GM08714 (cell line): Measurements from ENCODE around the gene HS6ST1.

Source experiments
- H3K4me3 ChIP-seq: fragments of 200-500 bp; sonication (Bioruptor generic); 2 replicates; pipeline ENCODE4 v1.5.1; 2014; ENCODE audit warnings: mild to moderate bottlenecking, low read length, inconsistent platforms
- ZNF274 ChIP-seq: IDR thresholded peaks from 2 replicates; pipeline ENCODE4 v1.6.1; 2012; ENCODE audit warnings: mild to moderate bottlenecking, low read depth, low read length

Gene HS6ST1

DNA sequence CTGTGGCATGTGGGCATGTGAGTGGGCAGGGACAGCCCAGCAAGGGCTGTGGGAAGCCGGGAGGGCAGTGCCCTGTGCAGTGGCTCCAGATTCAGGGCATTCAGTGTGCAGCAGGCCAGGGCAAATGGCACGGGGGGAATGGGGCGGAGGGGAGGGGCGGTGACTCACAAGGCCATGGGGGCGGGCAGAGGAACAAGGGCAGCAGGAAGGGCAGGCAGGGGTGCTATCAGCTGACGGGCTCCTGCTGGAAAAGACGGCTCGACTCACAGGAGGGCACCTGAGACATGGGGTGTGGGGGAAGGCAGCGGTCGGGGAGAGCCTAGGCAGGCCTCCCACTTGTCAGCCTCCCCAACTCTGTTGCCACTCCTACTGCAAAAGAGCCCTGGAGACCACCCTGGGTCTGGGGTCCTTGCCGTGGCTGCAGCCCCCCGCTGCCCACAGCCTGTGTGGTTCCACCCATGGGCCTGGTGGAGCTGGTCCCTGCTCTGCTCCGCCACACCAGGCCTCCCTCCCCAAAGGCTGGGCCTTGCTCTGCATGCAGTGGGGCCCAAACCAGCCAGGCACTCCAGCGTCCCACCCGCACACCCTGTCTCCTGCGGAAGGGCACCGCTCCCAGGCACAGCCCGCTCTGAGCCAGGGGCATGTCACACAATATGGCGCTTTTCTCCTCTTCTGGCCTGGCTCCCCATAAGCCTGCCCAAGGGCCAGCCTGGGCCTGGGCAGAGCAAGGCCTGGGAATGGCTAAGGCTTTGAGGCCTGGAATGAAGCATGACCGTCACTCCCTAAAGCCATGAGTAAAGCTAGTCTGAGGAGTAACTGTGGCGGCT lies 25.9 kb downstream of the HS6ST1 start:
- no peak for TF ChIP-seq ZNF274
- H3K4me3 ChIP-seq = no peak overlapping the region

DNA sequence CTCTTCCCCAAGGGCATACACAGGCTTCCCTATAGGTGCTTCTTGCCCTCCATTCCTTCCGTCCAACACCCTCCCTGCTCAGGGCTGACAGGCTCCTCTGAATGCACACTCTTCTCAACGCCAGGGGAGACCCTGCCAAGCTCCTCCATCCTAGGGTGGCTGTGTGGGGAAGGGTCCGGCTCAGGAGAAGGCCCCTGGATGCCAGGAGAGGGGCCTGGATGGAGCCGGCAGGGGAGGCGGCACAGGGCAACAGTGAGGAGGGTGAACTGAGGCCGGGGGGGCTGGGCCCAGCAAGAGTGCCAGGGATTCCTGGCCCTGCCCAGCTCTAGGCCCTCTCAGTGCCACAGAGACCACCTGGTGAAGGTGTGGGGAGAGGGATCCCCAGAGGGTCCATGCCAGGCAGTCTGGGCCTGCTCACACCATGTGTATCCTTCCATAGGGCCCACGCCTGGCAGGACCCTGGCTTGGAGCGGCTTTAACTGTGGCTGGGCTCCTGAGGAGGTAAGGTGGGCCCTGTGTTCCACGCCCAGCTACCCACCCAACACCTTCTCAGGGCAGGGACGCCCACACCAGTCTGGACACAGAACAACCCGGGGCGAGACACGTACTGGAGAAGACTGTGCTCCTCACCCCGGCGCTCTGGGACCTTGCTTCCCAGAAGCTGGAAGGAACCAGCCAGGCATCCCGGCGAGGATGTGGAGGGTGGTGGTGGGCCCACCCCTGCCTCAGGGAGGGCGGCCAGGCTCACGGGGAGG lies 26.6 kb downstream of the HS6ST1 start:
- H3K4me3 ChIP-seq = no peak overlapping the region
- TF ChIP-seq ZNF274 = no peak

DNA sequence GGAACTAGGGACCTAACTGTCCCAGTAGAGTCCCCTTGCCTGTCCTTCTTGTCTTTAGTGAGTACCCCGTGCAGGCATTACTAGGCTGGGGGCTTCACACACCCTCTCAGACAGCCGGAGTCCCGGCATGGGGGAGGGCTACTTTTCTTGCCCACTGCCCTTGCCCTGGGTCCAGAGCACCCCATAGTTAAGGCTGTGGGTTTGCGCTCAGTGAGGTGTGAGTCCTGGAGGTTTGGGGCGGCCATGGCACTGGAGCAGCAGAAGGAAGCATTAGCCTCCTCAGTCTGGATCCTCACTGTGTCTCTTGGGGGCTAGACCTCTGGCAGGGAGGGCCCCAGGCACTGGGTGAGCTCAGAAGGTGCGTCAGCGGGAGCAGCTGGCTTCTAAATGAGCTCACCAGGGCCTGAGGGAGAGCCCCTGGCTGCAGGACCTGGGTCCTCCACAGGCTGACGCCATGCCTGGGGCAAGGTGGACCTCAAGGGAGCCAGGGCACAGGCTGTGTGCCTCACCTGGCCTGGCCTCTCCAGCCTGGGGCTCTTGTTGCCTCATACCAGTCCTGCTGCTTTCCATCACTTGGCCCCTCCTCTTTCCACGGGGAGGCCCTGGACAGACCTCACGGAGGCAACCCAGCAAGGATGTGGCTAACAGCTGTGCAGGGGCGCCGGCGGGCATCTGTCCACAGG lies 27.4 kb downstream of the HS6ST1 start:
- no peak overlapping the region for H3K4me3 ChIP-seq
- TF ChIP-seq ZNF274 = no peak

DNA sequence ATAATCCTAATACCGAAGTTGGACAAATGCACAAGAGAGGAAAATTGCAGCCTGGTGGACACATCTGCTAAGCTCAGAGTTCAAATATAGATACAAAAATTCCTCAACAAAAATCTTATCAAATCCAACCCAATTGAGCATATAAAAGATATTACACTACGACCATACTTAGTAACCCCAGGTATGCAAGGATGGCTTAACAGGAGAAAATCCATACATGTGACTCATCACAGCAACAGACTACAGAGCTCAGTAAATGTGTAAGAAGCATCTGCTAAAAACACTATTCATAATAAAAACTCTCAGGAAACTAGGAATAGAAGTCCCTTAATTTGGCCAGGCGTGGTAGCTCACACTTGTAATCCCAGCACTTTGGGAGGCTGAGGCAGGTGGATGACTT lies 28.3 kb downstream of the HS6ST1 start:
- TF ChIP-seq ZNF274 = no peak
- no peak overlapping the region for H3K4me3 ChIP-seq

DNA sequence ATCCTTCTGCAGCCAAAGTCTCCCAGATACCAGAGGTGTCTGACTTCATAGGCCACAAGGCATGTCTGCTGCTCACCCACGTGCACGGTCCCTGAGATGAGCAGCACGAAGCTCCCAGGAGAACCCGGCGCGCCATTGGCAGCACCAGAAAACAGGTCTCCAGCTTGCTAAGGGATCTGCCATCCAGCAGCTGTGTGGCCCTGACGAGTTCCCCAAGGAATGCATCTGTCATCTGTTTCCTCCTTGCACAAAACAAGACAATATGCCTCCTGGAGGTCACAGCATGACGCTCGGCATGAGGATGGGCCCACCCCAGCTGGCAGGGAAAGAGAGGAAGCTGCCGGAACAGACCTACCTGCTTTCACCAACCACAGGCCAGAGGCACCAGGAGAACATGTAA lies 29.2 kb downstream of the HS6ST1 start:
- no peak for TF ChIP-seq ZNF274
- H3K4me3 ChIP-seq = no peak overlapping the region

DNA sequence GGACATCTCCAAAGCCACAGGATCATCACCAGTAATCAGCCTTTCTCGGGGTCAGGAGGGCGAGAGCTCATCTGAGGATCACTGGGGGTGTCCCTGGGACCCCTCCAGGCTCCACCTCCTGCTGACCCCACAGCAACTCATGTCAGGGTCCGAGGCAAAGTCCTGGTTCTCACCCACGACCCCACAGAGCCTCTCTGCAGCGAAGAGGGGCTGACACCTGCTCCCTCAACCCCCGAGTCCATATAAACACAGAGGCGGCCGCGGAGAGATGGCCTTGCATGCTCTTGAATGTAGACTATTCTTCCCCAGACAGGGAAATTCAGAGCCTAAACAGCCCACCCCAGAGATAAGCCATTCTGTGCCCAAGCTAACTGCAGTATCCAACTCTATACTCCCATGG lies 29.9 kb downstream of the HS6ST1 start:
- no peak for TF ChIP-seq ZNF274
- H3K4me3 ChIP-seq = no peak overlapping the region

DNA sequence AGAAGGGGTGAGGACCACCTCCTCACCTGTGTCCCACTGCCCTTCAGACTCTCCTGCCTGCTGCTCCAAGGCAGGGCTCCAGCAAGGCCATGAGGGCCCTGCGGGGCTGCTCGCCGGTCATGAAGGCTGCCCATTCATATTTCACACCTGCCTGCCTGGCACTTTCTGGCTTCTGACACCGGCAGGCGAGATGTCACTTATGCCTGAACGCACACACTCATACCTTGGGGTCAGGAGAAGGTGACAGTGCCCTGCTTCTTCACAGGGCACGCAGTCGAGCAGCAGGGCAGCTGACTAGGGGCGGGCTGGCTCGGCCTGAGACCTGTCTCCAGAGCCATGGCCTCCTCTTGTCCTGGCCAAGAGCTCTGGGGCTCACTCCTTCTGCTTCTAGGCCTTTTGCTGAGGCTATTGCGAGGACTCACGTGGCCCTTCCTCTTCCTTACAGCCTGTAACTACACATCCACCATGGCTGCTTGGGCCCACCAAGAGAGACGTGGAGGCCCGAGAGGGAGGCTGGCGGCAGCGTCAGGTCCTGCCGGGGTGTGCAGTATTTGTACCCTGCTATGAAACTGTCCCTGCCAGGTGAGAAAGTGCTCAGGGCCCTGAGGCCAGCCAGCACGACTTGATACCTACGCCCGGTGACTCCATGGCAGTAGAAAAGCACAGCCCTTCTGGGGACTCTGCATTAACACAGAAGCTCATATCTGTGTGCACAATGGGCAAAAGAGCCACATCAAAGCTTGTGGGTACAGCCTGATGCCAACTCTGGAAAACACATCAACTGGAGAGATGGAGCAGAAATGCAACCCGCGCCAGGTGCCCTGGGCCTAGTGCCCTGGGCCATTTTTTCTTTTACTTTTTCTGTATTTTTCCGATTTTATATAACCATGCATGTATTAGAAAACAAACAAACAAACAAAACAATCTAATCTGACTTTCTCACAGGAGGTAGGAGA lies 30.6 kb downstream of the HS6ST1 start:
- TF ChIP-seq ZNF274 = no peak
- no peak overlapping the region for H3K4me3 ChIP-seq

DNA sequence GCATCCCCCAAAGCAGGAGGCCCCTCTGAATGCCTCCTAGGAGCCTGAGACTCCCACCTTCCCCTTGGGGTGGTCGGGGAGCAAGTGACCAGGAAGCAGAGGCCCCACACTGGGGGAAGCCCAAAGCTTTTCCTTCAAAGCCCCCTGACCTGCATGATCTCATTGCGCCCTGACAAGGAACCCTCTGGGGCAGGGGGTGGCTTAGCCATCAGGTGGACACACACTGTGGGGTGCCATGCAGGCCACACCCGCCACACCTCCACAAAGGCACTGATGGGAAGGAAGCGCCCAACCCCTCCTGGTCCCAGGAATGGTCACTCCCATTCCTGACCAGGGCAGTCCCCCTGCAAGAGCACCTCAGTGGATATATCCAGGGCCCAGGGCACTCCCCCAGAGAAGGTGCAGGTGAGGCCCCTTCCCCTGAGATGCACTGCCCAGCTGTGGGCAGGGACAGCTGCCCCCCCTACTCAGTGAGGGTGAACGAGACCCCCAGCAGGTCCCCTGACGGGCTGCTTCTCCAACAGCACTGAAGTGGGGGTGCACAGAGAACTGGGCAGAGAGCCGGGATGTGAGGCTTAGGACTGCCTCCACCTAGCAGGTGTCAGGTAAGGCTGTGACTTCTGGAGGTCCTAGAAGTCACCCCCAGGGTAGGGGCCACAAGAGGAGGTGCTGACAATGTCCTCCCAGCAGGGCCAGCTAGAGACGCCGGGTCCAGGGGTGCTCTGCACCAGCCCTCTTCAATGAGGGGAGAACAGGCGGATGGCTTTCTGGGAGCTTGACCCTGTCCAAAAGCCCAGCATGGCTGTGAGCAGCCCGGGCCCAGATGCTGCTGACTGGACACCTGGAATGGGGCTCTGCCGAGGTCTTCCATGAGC lies 31.5 kb downstream of the HS6ST1 start:
- no peak overlapping the region for H3K4me3 ChIP-seq
- TF ChIP-seq ZNF274 = no peak

DNA sequence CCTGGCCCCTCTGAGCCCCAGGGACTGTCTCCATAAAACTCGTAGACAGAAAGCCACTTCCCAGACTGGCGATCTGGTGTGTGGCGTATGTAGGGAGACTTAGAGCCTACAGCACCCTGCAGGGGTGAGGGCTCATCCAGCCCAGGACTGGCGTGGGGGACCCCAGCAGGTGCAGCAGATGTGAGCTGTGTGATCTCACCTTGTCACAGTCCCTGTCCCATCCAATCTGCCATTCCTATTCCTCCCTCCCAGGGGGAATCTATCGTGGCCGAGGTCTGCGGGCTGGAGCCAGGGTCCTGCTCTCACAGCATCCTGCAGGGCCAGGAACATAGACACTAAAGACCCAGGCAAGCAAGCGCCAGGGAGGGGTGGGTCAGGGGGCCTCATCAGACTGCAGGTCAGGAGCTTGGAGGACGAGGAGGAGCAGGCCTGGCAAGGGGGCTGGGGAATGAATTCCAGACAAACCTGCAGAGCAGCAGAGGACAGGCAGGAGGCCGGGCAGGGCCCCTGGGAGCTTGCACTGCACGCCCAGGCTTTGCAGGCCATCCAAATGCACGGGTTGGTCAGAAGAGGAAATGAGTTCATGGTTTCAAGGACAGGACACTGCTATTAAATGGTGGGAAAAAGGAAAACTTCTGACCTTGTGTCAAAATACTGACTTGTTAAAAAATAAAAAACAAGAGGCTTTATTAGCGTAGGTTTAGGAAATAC lies 32.5 kb downstream of the HS6ST1 start:
- TF ChIP-seq ZNF274 = no peak
- no peak overlapping the region for H3K4me3 ChIP-seq

DNA sequence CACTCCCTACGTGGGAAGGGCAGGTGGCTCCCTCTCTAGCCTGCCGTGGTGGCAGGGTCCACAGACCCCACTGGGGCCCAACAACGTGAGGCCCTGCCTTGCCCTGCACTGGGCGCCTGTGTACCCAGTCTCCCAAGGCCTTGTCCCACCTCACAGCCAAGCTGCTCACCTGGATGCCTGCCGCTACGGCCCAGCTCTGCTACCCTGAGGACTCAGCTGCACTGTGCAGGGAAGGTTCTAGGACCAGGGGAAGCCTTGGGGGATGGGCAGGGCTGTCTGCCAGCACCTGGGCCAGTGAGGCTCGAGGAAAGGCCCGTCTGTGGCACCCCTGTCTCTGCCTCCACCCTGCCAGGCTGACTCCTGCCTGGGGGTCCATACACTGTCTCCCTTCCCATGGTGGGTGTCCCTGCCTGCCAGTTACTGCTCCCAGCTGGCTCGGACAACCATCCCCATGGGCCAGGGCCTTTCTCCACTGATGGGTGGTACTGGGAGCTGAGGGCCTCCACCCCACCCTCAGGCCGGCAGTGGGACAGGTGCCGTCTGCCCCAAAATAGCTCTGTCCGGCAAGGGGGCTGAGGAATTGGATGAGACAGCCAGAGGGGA lies 33.2 kb downstream of the HS6ST1 start:
- TF ChIP-seq ZNF274 = no peak

DNA sequence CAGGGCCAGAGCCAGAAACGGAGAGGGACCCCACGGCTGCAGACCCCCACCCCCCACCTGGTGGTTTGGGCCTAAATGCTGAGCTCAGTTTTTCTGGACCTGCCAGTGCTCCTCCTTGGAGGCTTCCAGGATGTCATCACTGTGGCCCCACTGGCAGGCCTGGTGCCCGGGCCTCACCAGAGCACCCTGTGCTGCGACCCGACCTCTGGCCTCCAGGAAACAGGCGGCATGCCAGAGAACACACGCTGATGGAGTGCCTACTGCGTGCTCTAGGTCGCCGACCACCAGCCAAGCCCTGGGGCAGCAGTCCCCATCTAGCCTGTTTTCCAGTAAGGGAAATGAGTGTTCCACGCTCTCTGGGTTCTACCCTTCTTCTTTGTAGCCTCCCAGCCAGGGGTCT lies 33.8 kb downstream of the HS6ST1 start:
- no peak overlapping the region for H3K4me3 ChIP-seq
- TF ChIP-seq ZNF274 = no peak

More for the DNA sequence above, 33.2 kb downstream of the HS6ST1 start:
- H3K4me3 ChIP-seq = no peak overlapping the region

DNA sequence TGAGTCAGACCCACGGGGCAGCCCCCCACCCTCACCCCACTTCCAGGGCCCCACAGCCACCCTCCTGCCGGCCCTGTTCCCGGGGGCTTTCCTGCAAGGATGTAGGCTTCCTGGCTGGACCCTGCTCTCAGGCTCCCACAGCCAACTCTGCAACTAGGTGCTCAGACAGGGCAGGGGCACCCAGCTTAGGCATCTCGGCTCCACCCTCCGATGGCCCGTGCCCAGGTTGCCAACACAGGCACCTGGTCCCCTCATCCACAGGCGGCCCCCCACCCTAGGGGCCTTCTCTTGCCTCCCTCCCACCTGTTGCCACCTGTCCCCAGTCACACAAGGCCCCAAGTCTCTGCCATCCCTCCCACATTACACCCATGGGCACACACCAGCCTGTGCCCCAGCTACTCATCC lies 34.6 kb downstream of the HS6ST1 start:
- no peak for TF ChIP-seq ZNF274
- no peak overlapping the region for H3K4me3 ChIP-seq
